T-cell (primary cell): ENCODE data around the gene HOOK2. TPM values are rescaled to one million over a fixed set of nuclear protein-coding genes. Genes with fewer than 3 reads are reported as not detected.

Experiments used
- ATAC-seq, 4 experiments: fragments of 200-7000 bp in 3 of 4; fragments of 150-1000 bp in 1 of 4; cut with Tn5 transposase; replicated peaks in 1 of 4; 1 replicate in 3 of 4; 2 replicates in 1 of 4; pipeline ENCODE4 v1.10.0; 2021; ENCODE audit warnings: moderate library complexity in 3 of 4, mild to moderate bottlenecking in 2 of 4, moderate number of reproducible peaks in 1 of 4
- CTCF ChIA-PET, 2 donors: fragments of 300-600 bp; sonication (Branson Sonifier 250); formaldehyde crosslinking; loops; one replicate each; lab custom pipeline; 2022; ENCODE audit warnings: antibody characterized with exemption in 2 of 2; lab: Charles Lee
- POLR2A ChIA-PET, 2 donors: fragments of 300-600 bp; sonication (Branson Sonifier 250); formaldehyde crosslinking; loops; one replicate each; lab custom pipeline; 2022; ENCODE audit warnings: antibody characterized with exemption in 2 of 2; lab: Charles Lee
- DNase-seq, 35 experiments: peaks; one replicate each; pipeline versions ENCODE4 v3.0.0 to v3.0.0-alpha.2; 2013 to 2023
- H3K27ac ChIP-seq: one replicate; pipeline ENCODE4 v1.5.1; 2013; ENCODE audit warnings: low read length
- H3K27me3 ChIP-seq, 2 experiments: replicated peaks in 1 of 2; 1 replicate in 1 of 2; 2 replicates in 1 of 2; pipeline versions ENCODE4 v1.6.1 to v1.7.0; 2013; ENCODE audit warnings: low read length in 1 of 2, mixed read lengths in 1 of 2; ENCODE audit not compliant: control insufficient read depth in 2 of 2, insufficient read depth in 2 of 2; ENCODE audit errors: extremely low read depth in 1 of 2
- H3K36me3 ChIP-seq, 2 donors: 1 replicate in 1 of 2; 2 replicates in 1 of 2; pipeline versions ENCODE4 v1.6.1 to v1.7.0; 2013; ENCODE audit warnings: low read length in 1 of 2; ENCODE audit not compliant: control insufficient read depth in 2 of 2, insufficient read depth in 1 of 2; ENCODE audit errors: extremely low read depth in 1 of 2
- H3K4me1 ChIP-seq, 2 experiments: 1 replicate in 1 of 2; 2 replicates in 1 of 2; pipeline versions ENCODE4 v1.6.1 to v1.7.0; 2013; ENCODE audit warnings: low read length in 2 of 2, mixed read lengths in 1 of 2; ENCODE audit not compliant: insufficient read depth in 2 of 2, control insufficient read depth in 1 of 2; ENCODE audit errors: extremely low read depth in 1 of 2
- H3K4me3 ChIP-seq, 2 donors: 1 replicate in 1 of 2; 2 replicates in 1 of 2; pipeline versions ENCODE4 v1.5.1 to v1.7.0; 2013; ENCODE audit warnings: mild to moderate bottlenecking in 2 of 2, low read length in 1 of 2, moderate library complexity in 1 of 2; ENCODE audit not compliant: control insufficient read depth in 1 of 2; ENCODE audit errors: extremely low read depth in 1 of 2
- H3K9me3 ChIP-seq: 2 replicates; pipeline ENCODE4 v1.7.0; 2013
- H3K27ac Mint-ChIP-seq, 2 donors: one replicate each; pipeline ENCODE4 v1.8.0; 2020 to 2021; ENCODE audit warnings: mild to moderate bottlenecking in 2 of 2, mixed read lengths in 2 of 2
- H3K27me3 Mint-ChIP-seq, 2 donors: one replicate each; pipeline ENCODE4 v1.8.0; 2021 to 2022; ENCODE audit warnings: mixed read lengths in 2 of 2
- H3K36me3 Mint-ChIP-seq: one replicate; pipeline ENCODE4 v1.8.0; 2021; ENCODE audit warnings: mixed read lengths
- H3K4me1 Mint-ChIP-seq, 3 donors: one replicate each; pipeline ENCODE4 v1.8.0; 2020 to 2022; ENCODE audit warnings: mixed read lengths in 3 of 3, mild to moderate bottlenecking in 1 of 3
- H3K4me3 Mint-ChIP-seq, 3 donors: one replicate each; pipeline ENCODE4 v1.8.0; 2020 to 2022; ENCODE audit warnings: mild to moderate bottlenecking in 3 of 3, mixed read lengths in 3 of 3, moderate library complexity in 3 of 3
- H3K9me3 Mint-ChIP-seq, 3 donors: one replicate each; pipeline ENCODE4 v1.8.0; 2020 to 2022; ENCODE audit warnings: mixed read lengths in 3 of 3
- WGBS: methylation state at CpG from one replicate; pipeline ENCODE4 v1.1.5; 2013; ENCODE audit warnings: missing lambda C conversion rate; ENCODE audit not compliant: insufficient coverage; 5-methylcytosine and 5-hydroxymethylcytosine counted together
- total RNA-seq, 35 experiments: library from RNA in 6 of 35; stranded (reverse) in 6 of 35; fragments of 120-200 nt in 1 of 35; gene quantifications; one replicate each; pipeline versions ENCODE4 v1.2.1 to v1.2.4 and lab custom pipeline; 2013 to 2026

The HOOK2 gene
- total RNA-seq, 5 donors from 2014 or later (not counting 1 experiment from before 2014, with no cell fraction given), result 19.7 to 26.6 (median 22.8) TPM

- DNase-seq (peak; percentile 88 to 99 (median 97)), ATAC-seq (peak; percentile 43 to 58 (median 54))
- Mint-ChIP-seq H3K4me1 (peaks cover 40 to 49% (median 46%) of the 10 kb centered on the region in 3 donors), H3K27ac (peak within 1 kb of the TSS; percentile 96 to 99), H3K36me3 (peaks cover 1% of the 10 kb centered on the region), H3K27me3 (no peaks in the 10 kb centered on the region), H3K9me3 (no peaks in the 10 kb centered on the region), H3K4me3 (peak within 1 kb of the TSS; percentile 92)
- under 1% methylated on average over 73 of the region's 73 CpGs for WGBS
- ChIA-PET CTCF (interaction anchor here in 1 of 2 donors (0.5 to 3.6 kb wide), 4 partner anchors 9 to 26 kb away, joined by 3 to 20 read pairs (median 6); no protein-coding TSS in a partner anchor), POLR2A (interaction anchor here (0.5 to 3.7 kb wide), 15 partner anchors 8 to 1055 kb away, joined by 3 to 45 read pairs (median 4); partner anchors contain the start of genes GET3 (in 1 of the 2) and RNASEH2A (in 1 of the 2))
- H3K27me3 ChIP-seq, result no peaks in the 10 kb centered on the region
- H3K36me3 ChIP-seq, result no peaks in the 10 kb centered on the region
- H3K4me1 ChIP-seq, result peaks cover 29 to 58% of the 10 kb centered on the region in 2 experiments
- peak within 1 kb of the TSS; percentile 100 for H3K4me3 ChIP-seq
- H3K9me3 ChIP-seq, result no peaks in the 10 kb centered on the region
- peak within 1 kb of the TSS; percentile 98 for H3K27ac ChIP-seq
These were observed 16.1 kb upstream of the HOOK2 start, which contains the start of gene JUNB for GRCh38 chr19:12791345-12792050. JUNB (plus strand) TSS chr19:12791486; CDS start chr19:12791772, 286 bp downstream.

GRCh38 chr19:12790628-12791344, 15.4 kb upstream of the HOOK2 start:
- Histone ChIP-seq H3K4me1 (peaks cover 29 to 58% of the 10 kb centered on the region in 2 experiments), H3K27me3 (no peaks in the 10 kb centered on the region), H3K9me3 (no peaks in the 10 kb centered on the region), H3K27ac (peak overlapping the region; percentile 98), H3K4me3 (peak overlapping the region; percentile 91 to 100), H3K36me3 (no peaks in the 10 kb centered on the region)
- H3K4me1 Mint-ChIP-seq, result peaks cover 33 to 42% (median 41%) of the 10 kb centered on the region in 3 donors
- peak overlapping the region; percentile 92 for H3K4me3 Mint-ChIP-seq
- peak overlapping the region; percentile 96 to 99 for H3K27ac Mint-ChIP-seq
- 2% methylated on average over 22 of the region's 22 CpGs for WGBS
- H3K27me3 Mint-ChIP-seq, result no peaks in the 10 kb centered on the region
- H3K36me3 Mint-ChIP-seq, result no peaks in the 10 kb centered on the region
- POLR2A ChIA-PET, result interaction anchor here (0.5 to 3.7 kb wide), 7 partner anchors 8 to 1037 kb away, joined by 3 to 45 read pairs (median 7); partner anchors contain the start of gene RNASEH2A (in 1 of the 2)
- CTCF ChIA-PET, result interaction anchor here in 1 of 2 donors (0.7 to 3.6 kb wide), 3 partner anchors 9 to 57 kb away, joined by 3 to 20 read pairs (median 9); partner anchors contain the start of gene TRIR
- DNase-seq, result peak in 4 of 35 experiments; percentile 12 to 57 (median 22)
- H3K9me3 Mint-ChIP-seq, result no peaks in the 10 kb centered on the region
- no peak for ATAC-seq

- Histone ChIP-seq H3K9me3 (no peaks in the 10 kb centered on the region), H3K36me3 (no peaks in the 10 kb centered on the region), H3K27ac (peak overlapping the region; percentile 98), H3K4me3 (peak overlapping the region; percentile 91 to 100), H3K4me1 (peaks cover 35 to 60% of the 10 kb centered on the region in 2 experiments), H3K27me3 (no peaks in the 10 kb centered on the region)
- Mint-ChIP-seq H3K4me1 (peaks cover 28 to 38% (median 37%) of the 10 kb centered on the region in 3 donors), H3K4me3 (peak overlapping the region; percentile 92), H3K36me3 (no peaks in the 10 kb centered on the region), H3K9me3 (no peaks in the 10 kb centered on the region), H3K27ac (peak overlapping the region; percentile 96 to 99), H3K27me3 (no peaks in the 10 kb centered on the region)
- CTCF ChIA-PET, result interaction anchor here in 1 of 2 donors (0.6 to 3.6 kb wide), 3 partner anchors 8 to 56 kb away, joined by 3 to 20 read pairs (median 4); partner anchors contain the start of gene TRIR
- ATAC-seq (peak; percentile 25 to 35 (median 28)), DNase-seq (peak; percentile 72 to 95 (median 84))
- POLR2A ChIA-PET, result interaction anchor here in 1 of 2 donors (3.7 kb wide), 1 partner anchor 7 kb away, joined by 45 read pairs; no protein-coding TSS in a partner anchor
- under 1% methylated on average over 47 of the region's 56 CpGs for WGBS
These were observed 14.7 kb upstream of the HOOK2 start for GRCh38 chr19:12789904-12790619.

GRCh38 chr19:12789098-12789903, 13.9 kb upstream of the HOOK2 start:
- peak overlapping the region; percentile 98 for H3K27ac ChIP-seq
- peaks cover 34 to 60% of the 10 kb centered on the region in 2 experiments for H3K4me1 ChIP-seq
- DNase-seq, result peak in 2 of 35 experiments; percentile 15 to 53
- POLR2A ChIA-PET, result no interaction called here
- no peak for ATAC-seq
- CTCF ChIA-PET, result interaction anchor here in 1 of 2 donors (0.6 kb wide), 1 partner anchor 13 kb away, joined by 4 read pairs; no protein-coding TSS in a partner anchor
- no peaks in the 10 kb centered on the region for H3K9me3 Mint-ChIP-seq
- H3K36me3 ChIP-seq, result no peaks in the 10 kb centered on the region
- H3K9me3 ChIP-seq, result no peaks in the 10 kb centered on the region
- 2% methylated on average over 40 of the region's 46 CpGs for WGBS
- H3K4me3 ChIP-seq, result peak overlapping the region in 1 of 2 donors; percentile 100
- H3K4me1 Mint-ChIP-seq, result peaks cover 21 to 30% (median 30%) of the 10 kb centered on the region in 3 donors
- peak overlapping the region; percentile 96 to 97 for H3K27ac Mint-ChIP-seq
- no peaks in the 10 kb centered on the region for H3K27me3 ChIP-seq
- no peaks in the 10 kb centered on the region for H3K36me3 Mint-ChIP-seq
- no peaks in the 10 kb centered on the region for H3K27me3 Mint-ChIP-seq
- peak overlapping the region; percentile 73 to 92 (median 92) for H3K4me3 Mint-ChIP-seq

GRCh38 chr19:12788682-12789097, 13.3 kb upstream of the HOOK2 start:
- H3K27me3 ChIP-seq, result no peaks in the 10 kb centered on the region
- H3K36me3 ChIP-seq, result no peaks in the 10 kb centered on the region
- 40% methylated on average over 1 of the region's 12 CpGs for WGBS
- H3K27ac Mint-ChIP-seq, result peak overlapping the region; percentile 96 to 97
- ATAC-seq (no peak), DNase-seq (peak in 19 of 35 experiments; percentile 33 to 79 (median 54))
- H3K4me1 Mint-ChIP-seq, result peaks cover 17 to 27% (median 26%) of the 10 kb centered on the region in 3 donors
- H3K27me3 Mint-ChIP-seq, result no peaks in the 10 kb centered on the region
- no peaks in the 10 kb centered on the region for H3K36me3 Mint-ChIP-seq
- peak overlapping the region; percentile 98 for H3K27ac ChIP-seq
- no peak overlapping the region for H3K4me3 ChIP-seq
- H3K9me3 Mint-ChIP-seq, result no peaks in the 10 kb centered on the region
- H3K4me3 Mint-ChIP-seq, result peak overlapping the region; percentile 73 to 92 (median 77)
- ChIA-PET POLR2A (no interaction called here), CTCF (no interaction called here)
- no peaks in the 10 kb centered on the region for H3K9me3 ChIP-seq
- peaks cover 34 to 60% of the 10 kb centered on the region in 2 experiments for H3K4me1 ChIP-seq
